GM18858 (cell line): ENCODE measurements around the gene TRPT1.
"Not testable (repeated sequence)": the region's sequence is repeated elsewhere in the genome, so short reads cannot be mapped to it uniquely, and the experiment has no call there.

Source experiments
- ATAC-seq: cut with Tn5 transposase; IDR thresholded peaks from one replicate; pipeline ENCODE4 v1.9.1; 2021; ENCODE audit not compliant: unreplicated experiment

The TRPT1 gene

DNA sequence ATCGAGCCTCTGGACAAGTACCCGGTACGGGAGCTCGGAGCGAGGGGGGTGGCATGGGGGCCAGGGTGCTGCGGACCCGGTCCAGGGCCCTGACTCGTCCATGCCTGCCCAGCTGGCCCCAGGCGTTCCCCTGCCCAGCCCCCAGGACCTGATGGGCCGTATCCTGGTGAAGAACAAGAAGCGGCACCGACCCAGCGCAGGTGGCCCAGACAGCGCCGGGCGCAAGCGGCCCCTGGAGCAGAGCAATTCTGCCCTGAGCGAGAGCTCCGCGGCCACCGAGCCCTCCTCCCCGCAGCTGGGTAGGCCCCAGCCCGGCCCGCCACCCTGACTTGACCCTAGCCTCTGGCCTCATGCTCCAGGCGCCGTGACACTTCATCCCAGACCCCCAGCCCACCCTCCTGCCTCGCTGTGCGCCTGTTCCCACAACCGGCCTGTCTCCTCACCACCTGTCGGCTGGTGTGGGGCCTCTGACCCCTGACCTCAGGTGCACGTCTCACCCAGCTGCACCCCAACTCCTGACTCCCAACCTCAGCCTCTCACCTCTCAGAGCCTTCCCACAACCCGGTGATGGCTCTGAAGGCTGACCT, 33.1 kb upstream of the TRPT1 start:
- ATAC-seq: no peak

DNA sequence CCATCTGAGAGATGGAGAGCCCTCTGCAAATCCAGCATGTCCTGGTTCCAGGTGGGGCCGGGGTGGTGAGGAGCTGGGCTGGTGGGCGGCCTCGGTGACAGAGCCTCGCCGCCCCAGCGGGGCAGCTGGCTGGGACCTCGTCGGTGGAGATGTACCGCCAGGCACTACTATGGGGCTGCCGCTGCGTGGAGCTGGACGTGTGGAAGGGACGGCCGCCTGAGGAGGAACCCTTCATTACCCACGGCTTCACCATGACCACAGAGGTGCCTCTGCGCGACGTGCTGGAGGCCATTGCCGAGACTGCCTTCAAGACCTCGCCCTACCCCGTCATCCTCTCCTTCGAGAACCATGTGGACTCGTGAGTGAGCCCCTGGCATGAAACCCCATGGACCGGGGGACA, 32.4 kb upstream of the TRPT1 start:
- ATAC-seq: no peak

DNA sequence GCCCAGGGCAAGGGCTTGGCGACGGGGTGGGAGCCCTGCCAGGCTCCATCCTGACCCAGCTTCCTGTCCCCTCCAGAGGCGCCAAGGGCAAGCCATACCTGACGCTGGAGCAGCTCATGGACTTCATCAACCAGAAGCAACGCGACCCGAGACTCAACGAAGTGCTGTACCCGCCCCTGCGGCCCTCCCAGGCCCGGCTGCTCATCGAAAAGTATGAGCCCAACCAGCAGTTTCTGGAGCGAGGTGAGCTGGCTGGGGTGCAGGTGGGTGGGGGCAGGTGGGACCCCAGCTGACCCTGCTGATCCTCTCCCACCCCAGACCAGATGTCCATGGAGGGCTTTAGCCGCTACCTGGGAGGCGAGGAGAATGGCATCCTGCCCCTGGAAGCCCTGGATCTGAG, 30.3 kb upstream of the TRPT1 start:
- ATAC-seq: no peak

DNA sequence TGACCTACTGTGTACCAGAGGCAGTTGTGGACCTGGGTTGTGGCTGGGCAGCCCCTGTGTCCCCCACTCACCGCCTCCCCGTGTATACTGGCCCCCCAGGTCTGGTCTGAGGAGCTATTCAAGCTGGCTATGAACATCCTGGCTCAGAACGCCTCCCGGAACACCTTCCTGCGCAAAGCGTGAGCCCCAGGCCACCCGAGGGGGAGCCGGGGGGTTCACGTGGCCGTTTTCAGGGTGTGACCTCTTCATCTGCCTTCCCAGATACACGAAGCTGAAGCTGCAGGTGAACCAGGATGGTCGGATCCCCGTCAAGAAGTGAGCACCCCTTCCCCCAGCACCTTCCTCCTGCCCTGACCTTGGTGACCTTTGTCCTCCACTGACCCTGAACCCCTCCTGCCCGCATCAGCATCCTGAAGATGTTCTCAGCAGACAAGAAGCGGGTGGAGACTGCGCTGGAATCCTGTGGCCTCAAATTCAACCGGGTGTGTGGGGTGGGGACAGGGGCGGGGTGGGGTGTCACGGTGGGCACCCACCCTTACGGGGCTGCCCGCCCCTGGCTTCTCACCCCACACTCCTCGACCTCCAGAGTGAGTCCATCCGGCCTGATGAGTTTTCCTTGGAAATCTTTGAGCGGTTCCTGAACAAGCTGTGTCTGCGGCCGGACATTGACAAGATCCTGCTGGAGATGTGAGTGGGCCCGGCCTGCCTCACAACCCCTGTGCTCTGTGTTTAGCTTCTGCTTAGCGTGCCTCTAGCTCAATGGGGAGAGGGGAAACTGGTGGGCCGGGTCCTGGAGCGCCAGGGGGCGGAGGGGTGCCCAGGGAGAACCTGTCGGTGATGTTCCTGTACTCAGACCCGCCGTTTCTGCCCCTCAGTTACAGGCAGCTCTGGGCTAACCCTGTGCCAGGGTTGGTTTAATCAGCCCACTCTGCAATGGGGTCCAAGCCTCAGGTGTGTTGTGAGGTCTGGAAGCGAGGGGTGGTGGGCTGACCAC, 29.4 kb upstream of the TRPT1 start:
- no peak for ATAC-seq

DNA sequence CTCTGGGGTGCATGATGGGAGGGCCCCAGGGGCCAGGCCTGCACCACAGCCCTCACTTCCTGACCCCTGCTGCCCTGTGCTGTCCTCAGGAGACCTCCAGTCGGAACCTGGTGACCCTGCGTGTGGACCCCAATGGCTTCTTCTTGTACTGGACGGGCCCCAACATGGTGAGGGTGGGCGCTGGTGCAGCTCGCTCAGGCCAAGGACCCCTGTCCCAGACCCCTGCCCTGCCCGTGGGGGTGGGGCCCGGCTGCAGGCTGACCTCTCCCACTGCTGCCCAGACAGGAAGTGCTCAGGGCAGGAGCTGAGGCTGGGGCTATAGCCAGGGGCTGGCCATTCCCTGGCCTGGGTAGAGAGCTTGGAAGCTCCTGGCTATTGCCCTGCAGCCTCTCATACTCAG, 28.3 kb upstream of the TRPT1 start:
- no peak for ATAC-seq

DNA sequence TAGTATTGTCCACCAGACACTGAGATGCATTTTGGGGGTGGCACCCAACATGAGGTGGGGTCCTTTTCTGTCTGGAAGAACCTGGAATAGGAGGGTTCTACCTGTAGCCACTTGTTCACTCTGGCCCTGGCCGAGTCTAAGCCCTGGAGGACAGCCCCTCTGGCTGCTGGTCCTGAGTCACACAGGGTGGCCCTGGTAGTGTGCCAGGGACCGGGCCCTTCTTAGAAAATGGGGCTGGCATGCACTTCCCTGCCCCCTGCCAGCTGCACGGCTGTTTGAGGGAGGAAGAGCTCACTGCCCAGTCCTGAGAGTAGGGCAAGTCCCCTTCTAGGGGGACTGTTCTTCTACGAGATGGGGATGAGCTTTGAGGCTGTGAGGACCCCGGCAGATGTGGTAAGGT, 27.5 kb upstream of the TRPT1 start:
- no peak for ATAC-seq

DNA sequence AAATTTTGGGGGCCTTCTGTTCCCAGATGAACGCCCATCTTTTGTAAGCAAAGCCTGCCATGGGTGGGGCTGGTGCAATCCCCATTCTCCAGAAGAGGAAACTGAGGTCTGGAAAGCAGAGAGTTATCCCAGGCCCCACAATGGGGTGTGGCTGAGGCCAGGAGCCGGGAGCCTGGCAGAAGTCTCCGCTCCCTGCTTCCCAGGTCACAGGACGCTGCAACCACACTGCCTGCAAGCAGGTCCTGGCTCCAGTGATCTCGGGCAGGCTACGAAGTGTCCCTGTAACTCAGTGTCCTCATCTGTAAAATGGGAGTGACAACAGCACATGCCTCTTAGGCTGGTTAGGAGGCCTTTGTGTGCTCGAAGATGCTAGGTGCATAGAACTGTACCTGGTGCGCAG, 27.1 kb upstream of the TRPT1 start:
- ATAC-seq: no peak

DNA sequence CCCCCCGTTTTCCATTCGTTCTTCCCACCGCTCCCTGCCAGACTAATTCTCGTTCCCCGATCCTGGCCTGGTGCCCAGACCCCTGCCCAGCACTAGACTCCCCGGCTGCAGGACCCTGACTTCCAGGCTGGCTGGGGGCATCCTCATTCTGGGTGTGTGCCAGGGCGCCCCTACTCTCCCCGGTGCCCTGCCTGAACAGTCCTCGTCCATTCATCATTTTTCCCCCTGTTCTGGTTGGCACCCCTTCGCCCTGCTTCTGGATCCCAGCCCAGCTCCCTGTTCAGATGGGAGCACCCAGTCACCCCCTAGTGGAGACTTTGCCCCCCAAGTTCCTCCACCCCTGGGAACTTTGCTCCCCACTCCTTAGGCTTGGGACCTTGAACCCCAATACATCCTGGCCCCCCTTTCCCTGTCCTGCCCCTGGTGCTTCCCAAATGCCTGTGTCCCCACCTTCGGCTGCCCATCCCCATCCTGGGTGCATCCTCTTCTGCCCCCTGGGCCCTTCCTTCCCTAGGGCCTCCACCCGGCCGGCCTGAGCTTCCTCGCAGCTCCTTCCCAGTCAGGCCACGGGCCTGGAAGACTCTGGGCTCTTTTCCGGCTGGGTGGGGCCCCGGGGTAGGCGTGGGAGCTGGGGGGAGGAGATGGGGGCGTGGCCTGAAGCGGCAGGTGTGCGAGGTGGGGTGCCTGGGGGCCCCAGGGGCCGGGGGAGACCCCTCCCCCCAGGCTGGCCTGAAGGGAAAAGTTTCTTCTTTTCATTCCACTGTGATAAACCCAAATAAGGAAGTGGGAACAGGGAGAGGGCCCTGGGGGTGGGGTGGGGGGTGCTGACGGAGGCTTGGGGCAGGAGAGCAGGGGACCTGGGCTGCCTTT, 26.3 kb upstream of the TRPT1 start:
- ATAC-seq: no peak

DNA sequence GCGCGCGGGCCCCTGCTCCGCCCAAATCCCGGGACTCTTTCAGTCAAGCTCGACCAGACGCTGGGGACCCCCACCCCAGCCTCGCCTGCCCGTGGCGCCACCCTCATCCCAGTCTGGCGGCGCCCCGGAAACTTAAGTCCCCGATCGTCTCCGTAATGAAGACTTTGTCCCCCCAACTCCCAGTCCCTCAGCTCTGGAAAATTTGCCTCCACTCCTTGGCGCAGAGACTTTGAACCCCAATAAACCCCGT, 25.7 kb upstream of the TRPT1 start:
- ATAC-seq: no peak

DNA sequence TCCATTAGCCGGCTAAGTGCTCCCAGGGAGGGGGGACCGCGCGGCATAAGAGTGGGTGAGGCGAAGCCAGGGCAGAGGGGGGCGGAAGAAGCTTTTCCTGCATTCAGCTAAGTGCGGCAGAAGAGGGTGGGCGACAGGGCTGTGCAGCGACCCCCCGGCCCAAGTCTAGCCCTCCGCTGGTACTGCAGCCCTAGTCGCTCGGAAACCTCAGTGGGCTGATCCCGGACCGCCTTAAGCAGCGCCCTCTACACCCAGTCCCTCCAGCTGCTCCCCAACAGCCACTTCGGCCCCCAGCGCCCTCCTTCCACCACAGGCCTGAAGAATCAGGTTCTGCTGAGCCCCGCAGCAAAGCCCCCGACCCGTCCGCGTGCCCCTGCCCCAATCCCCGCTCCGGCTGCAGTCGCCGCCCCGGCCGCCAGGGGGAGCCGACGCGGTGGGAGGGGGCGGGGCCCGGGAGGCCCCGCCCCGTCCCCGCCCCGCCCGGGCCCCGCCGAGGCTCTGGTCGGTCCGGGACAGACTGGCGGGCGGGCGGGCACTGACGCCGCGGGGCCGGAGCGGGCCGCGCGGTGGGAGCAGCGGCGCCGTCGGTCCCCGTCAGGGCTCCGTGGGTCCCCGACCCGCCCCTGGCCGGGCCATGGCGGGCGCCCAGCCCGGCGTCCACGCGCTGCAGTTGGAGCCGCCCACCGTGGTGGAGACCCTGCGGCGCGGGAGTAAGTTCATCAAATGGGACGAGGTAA, 25.2 kb upstream of the TRPT1 start, which contains the start of gene PLCB3:
TSS of gene PLCB3 (plus strand) at position 515 of the 737 bp plus-strand sequence. CDS start at position 635, 120 bp downstream.
- no peak for ATAC-seq

DNA sequence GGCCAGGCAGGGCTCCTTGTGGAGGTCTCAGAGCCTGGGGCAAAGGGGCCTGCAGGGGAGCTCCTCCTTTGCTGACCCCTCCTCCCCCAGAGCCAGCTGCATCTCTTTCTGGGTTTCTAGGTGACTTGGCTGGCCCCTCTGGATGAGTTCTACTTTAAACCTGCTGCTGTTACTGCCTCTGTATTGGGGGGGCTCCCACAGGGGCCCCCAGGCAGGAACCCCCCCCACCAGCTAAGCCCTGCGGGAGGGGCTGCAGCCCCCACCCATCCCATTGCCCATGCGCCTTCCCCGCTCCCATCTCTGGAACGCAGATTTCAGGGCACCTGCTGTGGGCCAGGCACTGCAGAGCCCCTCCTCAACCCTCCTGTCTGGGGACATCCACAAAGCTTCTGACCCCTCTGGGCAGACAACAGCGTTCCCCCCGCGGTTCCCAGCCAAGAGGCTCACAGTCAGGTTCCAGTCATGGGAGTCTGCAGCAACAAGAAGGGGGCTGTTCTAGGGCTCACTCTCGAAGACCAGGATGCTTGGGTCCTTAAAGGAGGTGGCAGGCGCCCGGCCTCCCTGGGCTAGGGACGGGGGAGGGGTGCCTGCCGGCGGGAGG, 24.5 kb upstream of the TRPT1 start:
- ATAC-seq: no peak

DNA sequence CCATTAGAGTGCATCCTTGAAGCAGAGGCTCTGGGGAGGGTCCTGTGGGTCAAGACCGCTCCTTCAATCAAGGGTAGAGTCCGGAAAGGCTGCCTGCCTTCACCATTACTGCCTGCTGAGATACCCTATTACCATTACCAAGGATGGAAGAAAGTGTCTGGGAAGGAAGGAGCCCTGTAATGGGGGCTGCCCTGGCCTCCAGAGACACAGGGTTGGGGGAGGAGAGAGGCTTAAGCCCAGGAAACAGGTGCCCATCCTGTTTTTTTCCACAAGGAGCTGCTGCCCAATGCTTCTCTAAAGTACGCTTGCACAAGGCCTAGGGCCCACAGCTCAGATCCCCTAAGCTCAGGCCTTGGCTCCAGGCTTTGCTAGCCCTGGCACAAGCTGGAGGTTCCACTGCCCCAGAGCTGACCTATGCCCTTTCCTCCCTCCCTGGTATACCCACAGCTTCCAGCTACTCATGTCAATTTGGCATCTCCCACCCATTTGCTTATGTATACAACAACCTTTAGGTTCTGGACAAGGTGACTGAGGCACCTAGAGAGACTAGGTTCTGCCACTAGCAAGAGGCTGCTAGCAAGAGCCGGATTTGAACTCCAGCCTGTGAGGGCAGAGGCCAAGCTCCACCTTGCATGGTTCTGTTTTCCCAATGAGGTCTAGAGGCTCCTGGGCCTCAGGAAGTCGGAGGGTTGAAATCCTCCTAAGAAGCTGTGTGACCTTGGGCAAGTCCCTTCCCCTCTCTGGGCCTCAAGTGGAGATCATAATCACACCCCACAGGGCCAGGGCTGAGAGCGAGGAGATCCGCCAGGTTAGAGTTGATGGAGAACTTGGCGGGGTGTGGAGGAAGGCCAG, 23.8 kb upstream of the TRPT1 start:
- ATAC-seq: no peak

DNA sequence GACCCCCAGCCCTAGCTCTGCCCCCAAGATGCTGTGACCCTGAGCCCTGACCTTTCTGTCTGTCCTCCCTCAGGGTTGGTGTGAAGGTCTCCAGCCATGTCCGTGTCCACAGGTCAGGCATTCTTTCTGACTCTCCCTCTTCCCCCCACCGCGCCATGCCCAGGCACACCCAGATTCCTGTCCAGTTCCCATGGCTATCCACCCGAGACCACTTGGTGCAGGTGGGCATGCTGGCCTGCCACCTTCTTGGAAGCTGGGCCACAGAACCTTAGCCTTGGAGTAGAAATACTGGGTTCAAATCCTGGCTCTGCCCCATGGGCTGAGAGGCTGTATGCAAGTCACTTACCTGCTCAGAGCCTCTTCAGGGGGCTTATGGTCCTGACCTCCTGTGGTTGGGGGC, 23.1 kb upstream of the TRPT1 start:
- no peak for ATAC-seq

DNA sequence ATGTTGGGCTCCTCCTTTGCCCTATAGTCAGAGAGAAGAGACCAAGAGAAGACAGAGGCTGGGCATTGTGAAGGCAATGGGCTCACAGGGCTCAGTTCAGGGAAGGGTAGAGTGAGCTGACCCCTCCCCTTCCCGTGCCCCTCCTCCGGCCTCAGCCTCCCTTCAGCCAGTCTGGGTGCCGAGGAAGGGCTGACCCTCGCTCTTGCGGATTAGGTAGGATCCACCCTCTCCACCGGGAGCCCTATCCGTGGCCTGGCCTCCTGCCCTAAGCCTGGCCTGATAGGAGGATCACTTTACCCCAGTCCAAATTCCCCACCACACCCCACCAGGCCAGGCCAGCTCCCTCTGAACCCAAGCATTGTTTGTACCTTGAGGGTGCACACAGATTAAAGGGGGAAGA, 22.6 kb upstream of the TRPT1 start:
- ATAC-seq: no peak

DNA sequence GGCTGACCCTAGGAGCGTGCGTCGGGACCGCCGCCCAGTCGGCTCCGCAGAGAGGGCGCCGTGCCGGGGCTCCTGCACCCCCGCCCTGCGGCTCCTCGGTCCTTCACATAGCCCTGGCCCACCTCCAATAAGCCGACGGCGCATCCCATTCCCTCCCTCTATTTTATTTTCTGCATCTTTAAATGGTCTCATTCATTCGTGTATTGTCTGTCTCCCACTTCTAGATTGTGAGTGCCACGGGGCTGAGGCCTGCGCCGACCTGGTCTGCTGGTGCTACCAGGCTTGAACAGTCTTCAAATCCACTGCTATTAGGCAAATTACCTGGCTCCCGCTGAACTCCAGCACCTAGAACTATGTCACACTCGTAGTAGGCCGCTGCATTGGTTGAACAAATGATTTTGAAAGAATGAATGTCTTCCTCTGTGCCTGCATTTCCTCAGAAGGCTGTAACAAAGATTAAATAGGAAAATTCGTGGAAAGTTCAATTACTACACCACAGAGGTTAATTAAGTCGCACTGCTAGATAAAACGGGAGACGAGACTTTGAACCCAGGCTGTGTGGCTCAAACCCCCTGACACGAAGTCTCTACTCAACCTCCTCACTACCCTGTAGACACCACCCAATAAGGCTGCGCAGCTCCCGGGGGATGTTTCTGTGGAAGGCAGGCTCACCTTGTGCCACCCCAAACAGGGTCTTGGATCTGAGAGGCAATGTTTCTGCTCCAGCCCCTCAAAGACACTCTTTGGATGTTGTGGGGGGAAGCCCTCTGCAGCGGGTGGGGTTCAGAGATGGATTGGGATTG, 21.9 kb upstream of the TRPT1 start:
- no peak for ATAC-seq

DNA sequence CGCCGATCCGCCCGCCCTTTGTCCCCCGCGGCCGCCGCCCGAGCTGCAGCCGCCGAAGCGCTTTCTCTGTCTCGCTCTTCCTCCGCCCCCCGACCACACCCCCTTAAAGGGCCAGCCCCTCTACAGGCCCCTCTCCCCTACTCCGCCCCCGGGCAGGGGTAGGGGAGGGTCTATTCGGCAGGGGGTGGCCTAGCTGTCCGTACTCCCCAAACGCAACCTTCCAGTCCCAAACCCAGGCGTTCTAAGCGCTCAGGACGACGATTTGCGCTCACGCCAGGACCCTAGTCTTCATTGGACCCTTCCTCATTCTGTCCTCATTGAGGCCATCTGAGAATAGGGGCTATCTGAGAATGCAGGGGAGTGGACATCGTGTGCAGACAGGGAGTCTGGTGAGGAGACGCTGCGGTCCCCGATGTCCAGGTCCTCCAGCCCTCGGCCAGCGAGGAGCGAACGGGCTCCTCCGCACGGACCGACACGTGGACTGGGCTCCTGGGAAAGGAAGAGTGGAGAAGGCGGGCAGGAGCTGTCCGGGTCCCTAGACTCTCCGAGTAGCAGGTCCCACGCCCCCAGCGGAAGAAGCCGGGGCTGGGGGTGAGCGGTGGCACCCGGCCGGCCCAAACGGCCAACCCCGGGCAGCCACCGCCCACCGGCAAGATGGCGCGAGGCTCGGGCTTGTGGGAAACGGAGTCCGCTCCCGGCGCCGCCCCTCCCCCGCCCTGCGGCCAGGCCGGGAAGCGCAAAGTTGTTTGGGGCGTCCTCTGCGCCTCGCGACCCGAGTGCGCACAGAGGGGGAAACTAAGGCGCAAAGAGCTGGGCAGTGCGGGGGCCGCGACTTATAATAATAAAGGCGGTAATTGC, 21.1 kb upstream of the TRPT1 start, which contains the start of gene PPP1R14B:
TSS of gene PPP1R14B (minus strand) at position 73 of the 858 bp plus-strand sequence. CDS start 270 bp downstream, outside the sequence.
- ATAC-seq: no peak

DNA sequence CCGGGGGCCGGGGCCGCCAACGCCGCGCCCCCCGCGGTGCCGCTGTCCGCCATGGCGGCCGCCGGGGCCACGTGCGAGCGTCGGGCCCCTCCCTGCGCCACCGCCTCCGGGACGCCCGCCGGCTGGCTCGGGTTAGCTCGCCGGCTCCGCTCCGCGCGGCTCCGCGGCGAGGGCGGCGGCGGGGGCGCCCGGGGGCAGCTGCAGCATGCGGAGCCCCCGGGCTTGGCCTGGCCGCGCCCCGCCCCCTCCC, 20.6 kb upstream of the TRPT1 start:
- ATAC-seq: not testable (repeated sequence)
